Hypothalamus (tissue), 51 donors: ENCODE measurements around the gene FBXL5.
A peak's percentile ranks its signal among the peaks of the same experiment; 100 is the strongest.

Experiments used
- DNase-seq, 51 donors: peaks; one replicate each; lab custom pipeline; 2025; lab: John Stamatoyannopoulos, UW

FBXL5 gene

GRCh38 chr4:15655223-15656037 lies at the start of gene FBXL5:
Gene FBXL5 (minus strand): TSS chr4:15655357. CDS start chr4:15655287, 70 bp downstream.
- DNase-seq = peak in 50 of 51 donors; percentile 9 to 91 (median 75)

GRCh38 chr4:15704129-15704528 lies 49.0 kb upstream of the FBXL5 start:
- DNase-seq = no peak

GRCh38 chr4:15703439-15703838 lies 48.3 kb upstream of the FBXL5 start:
- DNase-seq = peak in 1 of 51 donors; percentile 14

GRCh38 chr4:15702941-15703403 lies 47.8 kb upstream of the FBXL5 start, which contains the start of gene BST1:
Gene BST1 (plus strand): TSS chr4:15703065. CDS start chr4:15703145, 80 bp downstream.
- DNase-seq = peak in 39 of 51 donors; percentile 2 to 66 (median 29)

- no peak for DNase-seq
These were observed 41.7 kb upstream of the FBXL5 start for GRCh38 chr4:15696866-15697265.

- DNase-seq = no peak
These were observed 40.6 kb upstream of the FBXL5 start for GRCh38 chr4:15695729-15696128.

- DNase-seq = no peak
These were observed 40.1 kb upstream of the FBXL5 start for GRCh38 chr4:15695240-15695699.

- DNase-seq = no peak
These were observed 39.3 kb upstream of the FBXL5 start for GRCh38 chr4:15694431-15694830.

- DNase-seq = no peak
These were observed 37.4 kb upstream of the FBXL5 start for GRCh38 chr4:15692602-15693001.

- peak in 2 of 51 donors; percentile 18 to 33 for DNase-seq
These were observed 36.4 kb upstream of the FBXL5 start for GRCh38 chr4:15691346-15692135.

- no peak for DNase-seq
These were observed 35.1 kb upstream of the FBXL5 start for GRCh38 chr4:15690020-15690809.

GRCh38 chr4:15689540-15689939 lies 34.4 kb upstream of the FBXL5 start:
- DNase-seq = no peak

GRCh38 chr4:15688051-15688450 lies 32.9 kb upstream of the FBXL5 start:
- DNase-seq = no peak

GRCh38 chr4:15684498-15684897 lies 29.3 kb upstream of the FBXL5 start:
- DNase-seq = no peak

- DNase-seq = no peak
These were observed 28.0 kb upstream of the FBXL5 start for GRCh38 chr4:15683143-15683495.

- DNase-seq = no peak
These were observed 27.3 kb upstream of the FBXL5 start for GRCh38 chr4:15682242-15683142.

GRCh38 chr4:15681372-15682241 lies 26.4 kb upstream of the FBXL5 start, which contains the start of gene FAM200B:
Gene FAM200B (plus strand): TSS chr4:15681827. CDS start chr4:15686978, 5,151 bp downstream.
- peak; percentile 82 to 99 (median 97) for DNase-seq

GRCh38 chr4:15681067-15681371 lies 25.9 kb upstream of the FBXL5 start:
- no peak for DNase-seq
